AG08395 (cell line): ENCODE measurements around the gene PDE4D.
"Not testable (repeated sequence)": the region's sequence is repeated elsewhere in the genome, so short reads cannot be mapped to it uniquely, and the experiment has no call there.

Experiments used
- DNase-seq: peaks from one replicate; pipeline ENCODE4 v3.0.0; 2012; ENCODE audit warnings: mixed read lengths, low spot score

PDE4D gene

DNA sequence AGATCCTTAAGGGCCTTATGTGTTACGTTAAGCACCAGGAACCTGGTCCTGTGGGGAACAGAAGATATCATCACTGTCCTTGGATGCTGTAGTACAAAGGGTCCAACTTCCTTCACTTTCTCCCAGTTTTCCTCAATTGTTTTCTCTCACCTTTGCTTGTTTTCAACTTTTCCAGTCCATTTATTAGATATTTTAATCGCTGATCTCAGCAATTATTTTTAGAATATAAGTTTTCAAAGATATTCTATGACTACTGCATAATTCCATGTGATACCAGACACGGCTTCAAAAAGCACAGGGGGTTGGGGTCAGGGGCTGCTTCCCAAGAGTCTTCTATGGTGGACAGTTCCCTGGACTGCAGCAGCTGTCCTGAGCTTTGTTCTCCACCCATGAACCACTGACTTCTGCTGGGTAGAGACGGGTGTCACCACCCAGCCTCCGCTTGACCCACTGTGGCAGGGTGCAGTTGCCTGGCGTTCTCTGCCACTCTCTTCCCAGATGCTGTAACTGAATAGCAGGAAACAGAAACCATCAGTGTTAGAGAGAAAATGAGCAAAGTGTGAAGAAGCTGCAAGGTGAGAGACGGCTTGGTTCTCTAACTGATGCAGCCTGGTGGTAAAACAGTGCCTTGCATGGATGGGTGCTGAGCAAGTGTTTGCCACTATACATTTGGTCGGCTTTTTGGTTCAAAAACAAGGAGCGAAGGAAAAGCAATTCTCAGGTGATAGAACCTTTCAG, 927.7 kb downstream of the PDE4D start:
- DNase-seq: no peak

DNA sequence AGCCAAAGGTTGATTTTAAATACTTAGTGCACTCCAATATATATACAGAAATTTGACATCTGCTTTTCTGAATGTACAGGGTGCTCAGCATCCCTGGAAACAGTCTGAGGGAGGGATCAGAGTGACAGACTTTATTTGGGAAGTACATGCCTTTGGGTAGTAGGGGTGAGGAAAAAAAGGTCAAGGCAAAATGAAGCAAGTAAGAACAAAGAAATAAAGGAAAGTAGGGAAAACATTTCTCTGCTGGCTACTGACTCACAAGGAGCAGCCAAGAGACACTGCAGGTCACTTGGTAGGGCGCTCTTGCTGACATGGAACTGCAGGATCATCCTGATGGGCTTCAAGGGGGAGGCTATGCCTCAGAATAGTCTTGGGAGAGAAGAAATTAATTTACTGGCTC, 929.7 kb downstream of the PDE4D start:
- DNase-seq: no peak

DNA sequence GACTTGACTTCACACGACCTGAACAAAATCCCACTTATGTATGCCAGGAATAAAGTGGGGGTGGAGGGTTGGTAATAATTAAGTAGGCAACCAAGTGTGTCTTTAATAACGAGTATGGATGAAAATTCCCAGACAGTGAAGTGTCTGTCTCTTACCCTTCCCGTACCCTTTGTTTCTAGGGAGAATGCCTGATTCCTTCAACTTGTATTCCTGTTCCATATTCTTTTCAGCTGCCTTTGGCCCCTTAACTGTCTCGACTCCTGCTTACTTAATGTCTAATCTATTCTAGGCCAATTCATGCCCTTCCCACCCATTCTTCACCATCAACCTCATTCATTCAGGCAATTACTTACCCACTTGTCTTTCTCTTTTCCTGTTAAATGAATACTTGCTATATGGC, 930.2 kb downstream of the PDE4D start:
- no peak for DNase-seq

DNA sequence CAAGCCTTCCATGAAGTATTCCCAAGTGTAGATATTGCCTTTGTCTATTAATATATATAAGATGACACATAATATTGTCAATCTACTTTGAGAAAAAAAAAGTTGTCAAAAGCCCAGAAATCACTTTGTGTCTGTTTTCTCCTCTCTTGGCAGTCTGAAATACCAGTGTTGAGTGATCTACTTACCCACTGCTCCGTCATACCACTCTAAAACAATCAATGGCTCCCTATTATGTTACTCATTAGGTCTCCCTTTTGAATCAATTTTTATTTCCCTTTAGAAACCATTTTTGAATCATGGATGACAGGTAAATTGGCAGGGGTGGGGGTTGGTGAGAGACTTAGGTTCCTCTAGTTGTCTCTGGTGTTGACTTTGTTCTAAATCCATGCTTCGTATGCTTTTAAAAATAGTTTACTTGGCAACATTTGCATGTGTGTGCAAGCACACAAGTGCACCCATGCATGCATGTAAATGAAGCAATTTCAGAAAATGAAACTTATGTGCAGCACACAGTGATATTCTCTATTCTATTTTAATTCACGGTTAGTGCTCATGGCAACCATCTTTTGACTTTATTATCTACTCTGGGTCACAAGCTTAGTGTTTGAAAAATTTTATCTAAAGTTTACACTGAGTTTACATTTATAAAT, 931.8 kb downstream of the PDE4D start:
- DNase-seq: no peak

DNA sequence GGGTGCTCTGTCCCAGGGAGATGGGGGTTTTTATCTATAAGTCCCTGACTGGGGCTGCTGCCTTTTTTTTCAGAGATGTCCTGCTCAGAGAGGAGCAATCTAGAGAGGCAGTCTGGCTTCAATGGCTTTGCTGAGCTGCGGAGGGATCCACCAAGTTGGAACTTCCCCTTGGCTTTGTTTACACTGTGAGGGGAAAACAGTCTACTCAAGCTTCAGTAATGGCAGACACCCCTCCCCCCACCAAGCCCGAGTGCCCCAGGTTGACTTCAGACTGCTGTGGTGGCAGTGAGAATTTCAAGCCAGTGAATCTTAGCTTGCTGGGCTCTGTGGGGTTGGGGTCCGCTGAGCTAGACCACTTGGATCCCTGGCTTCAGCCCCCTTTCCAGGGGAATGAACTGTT, 934.8 kb downstream of the PDE4D start:
- no peak for DNase-seq

DNA sequence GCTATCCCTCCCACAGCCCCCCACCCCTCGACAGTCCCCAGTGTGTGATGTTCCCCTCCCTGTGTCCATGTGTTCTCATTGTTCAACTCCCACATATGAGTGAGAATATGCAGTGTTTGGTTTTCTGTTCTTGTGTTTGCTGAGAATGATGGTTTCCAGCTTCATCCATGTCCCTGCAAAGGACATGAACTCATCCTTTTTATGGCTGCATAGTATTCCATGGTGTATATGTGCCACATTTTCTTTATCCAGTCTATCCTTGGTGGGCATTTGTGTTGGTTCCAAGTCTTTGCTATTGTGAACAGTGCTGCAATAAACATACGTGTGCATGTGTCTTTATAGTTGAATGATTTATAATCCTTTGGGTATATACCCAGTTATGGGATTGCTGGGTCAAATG, 940.3 kb downstream of the PDE4D start:
- not testable (repeated sequence) for DNase-seq

DNA sequence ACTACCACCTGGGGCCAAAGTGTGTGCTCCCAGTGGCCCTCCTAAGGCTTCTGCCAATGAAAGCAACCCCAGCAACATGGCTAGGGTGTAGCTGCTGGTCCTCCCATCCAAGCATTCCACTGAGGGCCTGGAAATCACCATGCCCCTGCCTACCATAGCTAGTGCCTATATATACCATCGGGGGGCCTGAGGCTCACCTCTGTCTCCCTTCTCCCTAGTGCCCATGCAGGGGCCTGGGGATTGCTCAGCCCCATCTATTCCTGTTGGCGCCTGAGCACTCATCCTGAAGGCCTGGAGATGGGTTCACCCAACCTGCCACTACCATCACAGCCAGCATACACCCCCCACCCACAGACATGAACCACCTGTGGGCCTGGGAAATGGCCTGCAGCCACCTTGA, 943.3 kb downstream of the PDE4D start:
- no peak for DNase-seq

DNA sequence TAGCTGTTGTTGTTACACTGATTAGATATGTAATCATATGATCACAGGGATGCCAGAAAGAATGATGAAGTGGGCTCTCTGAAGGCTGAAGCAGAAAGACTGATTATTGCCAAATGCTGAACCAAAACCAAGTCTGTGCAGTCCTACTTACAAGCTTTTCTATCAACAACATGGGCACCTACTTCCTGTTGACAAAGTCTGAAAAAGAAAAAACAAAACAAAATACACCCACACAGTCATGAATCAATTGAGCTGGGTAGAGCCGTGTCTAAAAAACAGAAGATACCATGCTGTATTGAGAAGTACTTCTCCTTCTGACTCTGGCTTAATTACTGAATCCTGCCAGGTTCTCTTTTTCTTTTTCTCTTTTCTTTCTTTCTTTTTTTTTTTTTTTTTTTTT, 947.3 kb downstream of the PDE4D start:
- no peak for DNase-seq

DNA sequence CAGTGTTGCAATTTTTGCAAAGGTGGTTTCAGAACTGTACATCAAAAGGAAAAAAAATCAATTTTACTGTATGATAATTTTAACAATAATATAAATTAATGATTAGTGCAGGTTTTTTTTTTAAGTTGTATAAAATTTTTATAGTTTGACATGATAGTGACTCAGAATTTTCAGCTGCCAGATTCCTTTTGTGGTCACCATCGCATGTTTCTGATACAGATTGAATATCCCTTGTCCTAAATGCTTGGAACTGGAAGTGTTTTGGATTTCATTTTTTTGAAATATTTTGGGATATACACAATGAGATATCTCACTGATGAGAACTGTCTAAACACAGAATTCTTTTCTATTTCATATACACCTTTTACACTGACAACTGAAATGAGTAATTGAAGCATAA, 949.3 kb downstream of the PDE4D start:
- no peak for DNase-seq

DNA sequence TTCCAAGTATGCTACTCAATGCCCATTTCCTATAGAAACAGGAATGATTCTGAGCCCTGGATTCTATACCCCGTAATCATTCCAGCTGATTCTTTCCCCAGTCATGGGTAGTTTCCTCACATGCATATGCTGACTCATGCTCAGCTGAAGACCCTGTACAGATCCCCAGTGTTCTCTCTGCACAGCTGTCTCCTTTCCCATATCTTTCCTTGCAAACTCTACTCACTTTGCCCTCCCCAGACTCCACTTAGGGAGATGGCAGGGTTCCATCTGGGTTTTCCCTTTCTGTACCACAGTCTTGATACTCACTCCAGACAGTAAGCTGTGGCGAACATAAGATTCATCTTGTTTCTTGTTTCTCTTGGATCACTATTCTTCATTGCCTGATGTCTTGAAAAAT, 953.1 kb downstream of the PDE4D start:
- DNase-seq: no peak

DNA sequence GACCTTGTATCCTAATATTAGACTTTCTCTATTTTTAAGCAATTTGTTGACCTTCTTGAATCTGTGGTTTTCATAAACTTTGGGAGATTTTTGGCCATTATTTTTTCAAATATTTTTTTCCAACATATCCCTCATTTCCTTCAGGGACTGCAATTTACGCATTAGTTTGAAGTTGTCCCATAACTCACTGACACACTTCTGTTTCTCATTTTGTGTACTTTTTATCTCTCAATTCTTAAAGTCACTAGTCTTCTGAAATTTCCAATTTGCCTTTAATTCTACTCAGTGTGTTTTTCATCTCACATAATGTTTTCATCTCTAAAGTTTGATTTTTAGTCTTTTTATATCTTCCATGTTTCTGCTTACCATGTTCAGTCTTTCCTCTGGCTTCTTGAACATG, 953.9 kb downstream of the PDE4D start:
- DNase-seq: no peak

DNA sequence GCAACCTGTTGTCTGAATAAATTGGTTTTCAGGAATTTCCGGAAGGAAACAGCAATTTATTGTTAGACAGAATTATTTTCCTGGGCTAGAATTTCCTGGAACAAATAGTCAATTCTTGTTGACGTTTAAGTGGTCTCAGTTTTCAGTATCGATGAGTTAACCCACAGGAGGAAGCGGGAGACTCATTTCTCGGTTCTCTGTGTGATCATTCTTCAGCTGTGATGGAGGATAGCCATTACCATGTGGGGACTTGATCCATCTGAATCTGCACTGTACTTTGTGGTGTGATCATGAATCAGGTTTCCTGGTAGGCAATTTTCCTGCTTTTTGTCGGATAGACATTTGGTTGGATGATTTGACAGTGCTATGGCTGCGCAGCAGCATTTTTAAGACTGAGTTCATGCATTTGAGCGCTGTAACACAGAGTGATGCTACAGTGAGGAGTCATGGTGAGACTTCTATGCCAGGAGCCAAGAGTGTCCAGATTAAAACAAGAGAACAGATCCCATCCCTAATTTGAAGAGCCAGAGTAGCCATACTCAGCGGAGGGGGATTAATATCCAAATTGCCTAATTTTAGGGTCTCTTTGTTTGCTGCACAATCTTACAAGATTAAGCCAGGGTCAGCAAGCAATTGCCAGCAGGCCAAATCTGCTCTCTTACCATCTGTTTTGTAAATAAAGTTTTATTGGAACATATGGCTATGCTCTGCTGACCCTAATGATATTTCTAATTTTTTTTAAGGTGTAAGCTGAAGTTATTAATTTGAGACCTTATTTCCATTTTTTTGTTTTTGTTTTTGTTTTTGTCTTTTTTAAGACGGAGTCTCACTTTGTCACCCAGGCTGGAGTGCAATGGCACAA, 954.7 kb downstream of the PDE4D start:
- DNase-seq: no peak

DNA sequence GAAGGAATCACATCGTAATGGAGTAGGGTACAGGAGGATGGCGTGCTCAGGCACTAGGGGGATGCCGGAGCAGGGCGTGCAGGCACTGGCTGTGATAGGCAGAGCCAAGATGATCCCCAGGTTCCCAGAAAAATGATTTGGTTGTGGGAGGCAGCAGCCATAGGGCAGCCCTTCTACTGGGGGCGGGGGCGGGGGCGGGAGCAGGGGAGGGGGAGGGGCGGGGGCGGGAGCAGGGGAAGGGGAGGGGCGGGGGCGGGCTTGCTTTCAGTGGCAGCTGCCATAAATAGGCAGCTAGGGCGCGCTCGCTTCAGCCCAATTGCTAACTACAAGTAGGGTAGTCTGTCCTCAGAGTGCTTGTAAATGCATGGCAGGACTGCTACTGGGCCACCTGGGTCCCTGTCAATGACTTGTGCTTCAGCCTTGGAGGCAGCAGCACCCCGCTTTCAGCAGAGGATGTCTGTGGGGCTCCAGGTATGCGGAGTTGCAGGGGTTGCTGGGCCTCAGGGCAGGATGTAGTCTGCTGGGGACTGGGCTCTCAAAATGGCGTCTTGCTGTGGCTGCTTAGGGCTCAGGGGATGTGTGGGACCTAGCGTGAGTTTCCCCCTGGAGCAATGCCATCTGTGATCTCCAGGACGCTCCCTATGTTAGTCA, 956.4 kb downstream of the PDE4D start:
- no peak for DNase-seq

DNA sequence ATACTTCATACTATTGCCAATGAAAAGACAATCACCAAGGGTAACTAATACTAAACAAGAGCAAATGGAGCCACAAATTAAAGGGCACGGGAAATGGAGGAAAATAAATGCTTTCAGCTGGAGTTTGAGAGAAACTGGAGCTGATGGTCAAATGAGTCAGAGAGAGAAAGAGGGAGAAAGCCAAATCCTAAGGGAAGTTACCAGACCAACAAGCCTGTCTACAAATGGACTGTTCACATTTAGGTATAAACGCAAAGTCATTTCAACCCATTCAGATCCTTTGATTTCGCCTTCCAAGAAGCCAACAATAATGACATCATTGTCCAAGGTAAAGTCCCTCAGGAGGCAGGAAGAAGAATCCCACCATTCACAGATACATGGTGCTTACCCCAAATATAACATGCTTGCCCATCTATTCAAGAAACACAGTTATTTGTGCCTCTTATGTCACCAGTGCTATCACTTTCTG, 958.9 kb downstream of the PDE4D start:
- DNase-seq: no peak

DNA sequence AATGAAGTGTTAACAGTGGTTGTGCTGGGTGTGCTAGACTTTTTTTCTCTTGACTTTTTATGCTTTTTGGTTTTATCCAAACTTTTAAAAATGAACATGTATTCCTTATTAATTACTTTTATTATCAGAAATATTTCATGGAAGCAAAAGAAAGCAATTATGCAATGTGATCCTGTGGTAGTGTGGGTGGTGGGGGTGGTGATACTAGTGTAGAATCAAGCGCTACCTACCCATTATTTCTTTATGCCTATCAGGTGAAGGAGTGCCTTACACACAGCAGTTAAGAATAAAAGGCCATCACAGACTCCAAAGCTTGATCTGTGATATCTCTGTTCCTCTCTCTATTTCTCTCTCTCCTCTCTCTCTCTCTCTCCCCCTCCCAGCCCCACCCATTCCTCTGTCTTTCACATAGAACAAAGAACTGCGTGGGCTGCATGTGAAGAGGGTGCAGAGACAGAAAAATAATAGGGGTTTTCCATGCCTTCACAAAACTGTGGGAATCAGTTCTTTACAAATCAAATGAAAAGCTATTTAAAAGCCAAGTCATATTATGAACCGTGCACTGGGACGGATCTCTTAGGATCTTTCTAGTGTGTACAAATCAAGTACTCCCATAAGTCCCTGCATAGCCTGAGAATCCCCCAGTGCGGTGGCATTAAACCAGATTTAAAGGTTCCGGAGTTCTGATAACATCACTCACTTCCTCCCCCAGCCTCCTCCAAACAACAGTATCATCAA, 959.5 kb downstream of the PDE4D start:
- no peak for DNase-seq

DNA sequence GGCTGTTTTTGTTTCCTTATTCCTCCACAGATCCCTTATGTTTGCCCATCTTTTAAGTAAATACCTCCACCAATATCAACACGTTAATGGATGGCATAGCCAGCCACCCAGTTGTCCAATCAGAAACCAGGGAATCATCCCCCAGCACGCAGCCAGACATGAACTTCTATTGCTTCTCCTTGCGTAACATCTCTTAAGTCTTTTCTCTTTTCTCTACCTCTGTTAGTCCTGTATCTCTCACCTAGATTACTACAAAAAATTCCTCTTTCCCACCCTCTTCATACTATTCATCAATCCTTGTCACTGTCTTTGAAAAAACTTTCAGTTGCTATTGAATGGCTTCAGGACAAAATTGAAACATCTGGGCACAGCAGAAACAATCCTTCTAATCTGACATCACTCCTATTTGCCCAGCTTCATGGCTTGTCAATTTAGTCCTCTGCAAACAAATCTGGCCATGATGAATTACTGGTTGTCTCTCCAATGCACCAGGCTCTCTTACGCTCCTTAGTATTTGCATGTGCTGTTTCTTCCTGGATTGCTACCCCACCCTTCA, 961.4 kb downstream of the PDE4D start:
- DNase-seq: no peak

DNA sequence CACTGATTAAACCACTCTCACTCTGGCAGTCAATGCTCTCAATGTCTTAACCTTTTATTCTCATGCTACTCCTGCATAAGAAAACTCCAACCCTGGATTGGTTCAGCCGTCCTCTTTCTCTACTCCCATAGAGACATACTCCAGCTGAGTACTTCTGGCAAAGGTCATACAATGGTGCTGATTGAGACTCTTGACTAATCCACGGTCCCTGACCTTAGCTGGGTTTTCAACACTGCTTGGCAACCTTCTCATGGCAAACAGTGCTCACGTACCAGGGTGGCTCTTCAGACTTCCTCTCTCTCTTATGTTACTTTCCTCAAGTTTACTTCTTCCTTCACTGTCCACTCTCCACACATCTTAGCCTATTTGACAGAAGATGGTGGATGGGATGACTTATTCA, 963.0 kb downstream of the PDE4D start:
- no peak for DNase-seq

DNA sequence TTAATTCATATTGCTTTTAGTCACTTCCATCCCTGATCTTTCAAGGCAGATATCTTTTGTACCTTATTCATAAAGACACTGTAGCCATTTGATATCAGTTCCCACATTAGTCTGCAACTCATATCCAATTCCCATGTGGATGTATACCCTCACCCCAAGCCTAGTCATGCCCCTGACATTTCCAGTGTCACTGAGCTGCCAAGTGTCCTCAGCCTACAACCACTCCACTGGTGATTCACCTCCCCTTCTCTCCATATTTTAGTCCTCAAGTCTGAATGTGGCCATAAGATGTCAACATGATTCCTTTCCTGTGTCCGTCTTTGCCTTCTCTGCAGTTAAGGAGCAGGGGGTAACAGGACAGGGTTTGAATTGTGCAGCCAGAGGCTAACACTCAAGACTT, 963.8 kb downstream of the PDE4D start:
- no peak for DNase-seq

DNA sequence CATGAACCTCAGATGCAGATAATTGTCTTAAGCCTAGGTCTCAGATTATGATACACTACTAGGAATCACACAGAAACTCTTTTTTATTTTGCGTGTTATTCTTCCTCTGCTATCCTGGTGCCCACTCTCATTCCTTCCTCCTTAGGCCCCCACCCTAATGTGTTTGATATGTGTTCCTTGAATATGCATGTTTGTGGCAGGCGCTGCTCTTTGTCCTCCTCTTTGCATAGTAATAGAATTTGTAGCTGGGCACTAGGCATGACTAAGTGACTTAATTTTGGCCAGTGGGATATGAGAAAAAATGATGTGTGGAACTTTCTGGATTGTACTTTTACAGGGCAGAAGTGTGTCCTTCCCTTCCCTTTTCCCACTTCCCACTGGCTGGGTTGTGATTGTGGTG, 965.6 kb downstream of the PDE4D start:
- DNase-seq: no peak

DNA sequence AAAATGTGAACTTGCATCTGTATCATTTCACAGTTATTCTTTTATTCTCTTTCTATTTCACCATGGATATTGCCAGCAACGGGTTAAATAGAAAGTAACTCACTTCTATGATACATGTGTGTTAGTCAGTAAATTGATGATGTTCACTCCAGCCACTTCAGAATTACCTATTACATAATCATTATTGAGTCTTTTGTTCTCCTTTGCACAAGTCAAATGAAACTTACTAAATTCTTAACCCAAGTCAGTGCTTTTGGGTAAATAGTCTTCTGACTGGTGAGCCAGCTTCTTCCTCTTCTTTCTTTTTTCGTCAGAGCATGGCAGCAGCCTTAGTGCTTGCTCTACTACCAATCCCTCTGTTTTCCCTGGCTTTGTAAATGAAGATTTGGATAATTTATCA, 966.3 kb downstream of the PDE4D start:
- no peak for DNase-seq

DNA sequence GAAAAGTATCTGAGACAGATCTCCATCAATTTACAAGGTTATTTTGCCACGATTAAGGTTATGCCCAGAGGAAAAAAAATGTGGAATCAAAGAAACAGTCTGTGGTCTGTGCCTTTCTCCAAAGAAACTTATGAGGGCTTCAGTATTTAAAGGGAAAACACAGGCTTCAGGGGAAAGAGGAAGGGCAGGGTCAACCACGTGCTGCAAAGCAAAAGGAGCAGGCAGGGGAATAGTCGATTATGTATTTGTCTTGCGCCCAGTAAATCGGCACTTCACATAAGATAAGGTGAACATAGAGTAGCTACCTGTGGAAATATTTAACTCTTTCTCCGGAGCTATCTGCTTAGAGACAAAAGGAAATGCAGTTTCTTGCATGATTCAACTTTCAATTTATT, 967.0 kb downstream of the PDE4D start:
- DNase-seq: no peak
